ENCODE measurements around the gene RASGRP4.

GRCh38 chr19:38433268-38433733, 7.3 kb upstream of the RASGRP4 start, which contains the start of gene RYR1:
- TF ChIP-seq CTCF (IDR thresholded peaks at IDR 0.05): no peak
- no peak for TF ChIP-seq POLR2A (IDR thresholded peaks at IDR 0.05)
- no peak for TF ChIP-seq POLR2AphosphoS5 (IDR thresholded peaks at IDR 0.05)
- TF ChIP-seq EP300 (IDR thresholded peaks at IDR 0.05): no peak
